H1 (cell line): ENCODE measurements around the gene SCIMP. TPM values are rescaled to one million over a fixed set of nuclear protein-coding genes. Genes with fewer than 3 reads are reported as not detected.

ENCODE experiments used
- CTCF ChIA-PET: fragments of 300-600 bp; sonication (Branson Sonifier 250); formaldehyde crosslinking; loops from one replicate; lab custom pipeline; 2021; ENCODE audit not compliant: partially characterized antibody; lab: Charles Lee
- POLR2A ChIA-PET: fragments of 300-600 bp; sonication (Branson Sonifier 250); formaldehyde crosslinking; loops from one replicate; lab custom pipeline; 2021; ENCODE audit warnings: inconsistent platforms; ENCODE audit not compliant: partially characterized antibody; lab: Charles Lee
- DNase-seq, 2 experiments: peaks; one replicate each; pipeline versions ENCODE4 v3.0.0 to v3.0.0-alpha.2; 2010 to 2022; ENCODE audit warnings: low spot score in 2 of 2, low read depth in 1 of 2, mixed read lengths in 1 of 2
- FAIRE-seq: peaks from 2 replicates; lab custom pipeline; 2011; peaks lifted over from hg19 to GRCh38; lab: Jason Lieb, UNC
- H2AFZ ChIP-seq: 2 replicates; pipeline ENCODE4 v1.8.1; 2012; ENCODE audit warnings: low read length, inconsistent platforms
- H2AK5ac ChIP-seq: 2 replicates; pipeline ENCODE4 v1.6.1; 2013; ENCODE audit warnings: low read depth, low read length
- H2BK120ac ChIP-seq: replicated peaks from 2 replicates; pipeline ENCODE3; 2013; ENCODE audit warnings: low read depth, low read length, inconsistent platforms
- H2BK12ac ChIP-seq: 2 replicates; pipeline ENCODE4 v1.6.1; 2013; ENCODE audit warnings: low read depth, low read length
- H2BK15ac ChIP-seq: 2 replicates; pipeline ENCODE4 v1.6.1; 2013; ENCODE audit warnings: low read length
- H2BK20ac ChIP-seq: 2 replicates; pipeline ENCODE4 v1.6.1; 2013; ENCODE audit warnings: low read length
- H2BK5ac ChIP-seq: 2 replicates; pipeline ENCODE4 v1.6.1; 2013; ENCODE audit warnings: low read depth, low read length
- H3K14ac ChIP-seq: 2 replicates; pipeline ENCODE4 v1.6.1; 2013; ENCODE audit warnings: inconsistent platforms; ENCODE audit not compliant: insufficient read length
- H3K18ac ChIP-seq: 2 replicates; pipeline ENCODE4 v1.6.1; 2013; ENCODE audit warnings: low read length; ENCODE audit errors: extremely low read depth
- H3K23ac ChIP-seq: 2 replicates; pipeline ENCODE4 v1.6.1; 2013; ENCODE audit warnings: inconsistent platforms; ENCODE audit not compliant: insufficient read length
- H3K23me2 ChIP-seq: 2 replicates; pipeline ENCODE4 v1.6.1; 2013; ENCODE audit warnings: low read depth, low read length
- H3K27ac ChIP-seq: 2 replicates; pipeline ENCODE4 v1.6.1; 2011; ENCODE audit warnings: low read depth, low read length, inconsistent platforms
- H3K27me3 ChIP-seq, 4 experiments: replicated peaks in 1 of 4; 1 replicate in 1 of 4; 2 replicates in 3 of 4; pipeline versions ENCODE4 v1.6.1 to v1.8.1; 2011 to 2013; ENCODE audit warnings: low read length in 3 of 4, mild to moderate bottlenecking in 3 of 4, inconsistent platforms in 2 of 4, mixed read lengths in 2 of 4, moderate library complexity in 1 of 4; ENCODE audit not compliant: control insufficient read depth in 3 of 4, insufficient read depth in 3 of 4; ENCODE audit errors: extremely low read depth in 1 of 4
- H3K36me3 ChIP-seq, 4 experiments: 2 replicates each; pipeline versions ENCODE4 v1.6.1 to v1.8.1; 2011 to 2013; ENCODE audit warnings: mild to moderate bottlenecking in 4 of 4, low read length in 3 of 4, moderate library complexity in 2 of 4, control low read depth in 1 of 4, inconsistent platforms in 1 of 4; ENCODE audit not compliant: insufficient read depth in 4 of 4, control insufficient read depth in 2 of 4
- H3K4ac ChIP-seq: replicated peaks from 2 replicates; pipeline ENCODE3; 2013; ENCODE audit warnings: low read length, low read depth, mixed read lengths, inconsistent platforms; ENCODE audit not compliant: insufficient read length
- H3K4me1 ChIP-seq, 4 experiments: replicated peaks in 1 of 4; 1 replicate in 1 of 4; 2 replicates in 3 of 4; pipeline versions ENCODE4 v1.6.1 to v1.8.1; 2011 to 2013; ENCODE audit warnings: low read length in 3 of 4, inconsistent platforms in 2 of 4, mixed read lengths in 1 of 4; ENCODE audit not compliant: insufficient read depth in 4 of 4, control insufficient read depth in 3 of 4
- H3K4me2 ChIP-seq, 2 experiments: 2 replicates each; pipeline versions ENCODE4 v1.6.1 to v1.8.1; 2011 to 2013; ENCODE audit warnings: low read depth in 2 of 2, low read length in 2 of 2, control low read depth in 1 of 2, inconsistent platforms in 1 of 2, mild to moderate bottlenecking in 1 of 2; ENCODE audit not compliant: insufficient read depth in 1 of 2
- H3K4me3 ChIP-seq, 4 experiments: fragments of 200-600, 300-600 bp in 1 of 4; sonication (generic), shearing (Covaris generic), sonication (Bioruptor Twin) in 1 of 4; 2 replicates each; pipeline versions ENCODE4 v1.5.1 to v1.8.1; 2011 to 2016; ENCODE audit warnings: low read length in 4 of 4, low read depth in 3 of 4, control low read depth in 2 of 4, inconsistent platforms in 2 of 4, mild to moderate bottlenecking in 2 of 4, mixed read lengths in 1 of 4, moderate library complexity in 1 of 4; ENCODE audit not compliant: insufficient read depth in 2 of 4; ENCODE audit errors: extremely low read depth in 1 of 4
- H3K56ac ChIP-seq: replicated peaks from 2 replicates; pipeline ENCODE3; 2013; ENCODE audit warnings: low read depth, mild to moderate bottlenecking, mixed read lengths, low read length, inconsistent platforms; ENCODE audit not compliant: insufficient read length
- H3K79me1 ChIP-seq: 2 replicates; pipeline ENCODE4 v1.6.1; 2013; ENCODE audit warnings: low read depth, low read length, control low read depth
- H3K79me2 ChIP-seq, 2 experiments: 2 replicates each; pipeline versions ENCODE4 v1.6.1 to v1.8.1; 2012 to 2013; ENCODE audit warnings: low read length in 2 of 2, mild to moderate bottlenecking in 2 of 2, inconsistent platforms in 1 of 2; ENCODE audit not compliant: insufficient read depth in 2 of 2, control insufficient read depth in 1 of 2
- H3K9ac ChIP-seq, 4 experiments: replicated peaks in 1 of 4; 1 replicate in 1 of 4; 2 replicates in 3 of 4; pipeline versions ENCODE4 v1.6.1 to v1.8.1; 2011 to 2013; ENCODE audit warnings: low read depth in 3 of 4, low read length in 3 of 4, control low read depth in 2 of 4, mild to moderate bottlenecking in 2 of 4, moderate library complexity in 2 of 4, inconsistent platforms in 1 of 4; ENCODE audit errors: extremely low read depth in 1 of 4
- H3K9me3 ChIP-seq, 2 experiments: 2 replicates each; pipeline versions ENCODE4 v1.6.1 to v1.8.1; 2012 to 2013; ENCODE audit warnings: mild to moderate bottlenecking in 2 of 2, moderate library complexity in 2 of 2, control low read depth in 1 of 2, inconsistent platforms in 1 of 2, low read depth in 1 of 2, low read length in 1 of 2, mixed read lengths in 1 of 2; ENCODE audit not compliant: insufficient read depth in 2 of 2
- H4K20me1 ChIP-seq, 2 experiments: replicated peaks in 1 of 2; 2 replicates each; pipeline versions ENCODE3 to v1.8.1; 2011 to 2013; ENCODE audit warnings: inconsistent platforms in 2 of 2, low read length in 2 of 2, mild to moderate bottlenecking in 1 of 2; ENCODE audit not compliant: insufficient read depth in 2 of 2, control insufficient read depth in 1 of 2
- H4K5ac ChIP-seq: 2 replicates; pipeline ENCODE4 v1.6.1; 2013; ENCODE audit warnings: low read length, low read depth, mixed read lengths, inconsistent platforms; ENCODE audit not compliant: insufficient read length
- H4K8ac ChIP-seq: 2 replicates; pipeline ENCODE4 v1.8.0; 2013; ENCODE audit warnings: mild to moderate bottlenecking, moderate library complexity, low read length, inconsistent platforms; ENCODE audit not compliant: insufficient read depth; ENCODE audit errors: extremely low read depth
- H4K91ac ChIP-seq: replicated peaks from 2 replicates; pipeline ENCODE3; 2013; ENCODE audit warnings: low read length, mixed read lengths, inconsistent platforms; ENCODE audit not compliant: insufficient read length
- CHD1 ChIP-seq: IDR thresholded peaks from 2 replicates; pipeline ENCODE4 v1.6.1; 2012; ENCODE audit warnings: low read depth, low read length, improper control_type of control experiment
- POU5F1 ChIP-seq: IDR thresholded peaks from 2 replicates; pipeline ENCODE4 v1.6.1; 2011; ENCODE audit warnings: low read depth, mild to moderate bottlenecking, low read length, moderate library complexity
- WGBS, 2 experiments: shearing (Covaris generic) in 1 of 2; methylation state at CpG; one replicate each; pipeline versions ENCODE4 v1.1.6 to v1.1.7; 2013 to 2015; ENCODE audit warnings: low lambda C conversion rate in 2 of 2, mixed read lengths in 2 of 2, inconsistent platforms in 1 of 2, low coverage in 1 of 2, missing lambda C conversion rate in 1 of 2; ENCODE audit not compliant: insufficient replicate concordance in 2 of 2, insufficient coverage in 1 of 2, insufficient read length in 1 of 2; ENCODE audit errors: extremely low coverage in 1 of 2, missing lambda C conversion rate in 1 of 2; 5-methylcytosine and 5-hydroxymethylcytosine counted together
- polyA plus RNA-seq, 7 experiments: library from polyadenylated mRNA; depleted of rRNA in 3 of 7; stranded (reverse) in 5 of 7; unstranded in 2 of 7; fragments of >200 nt in 5 of 7; fragments of 200-250 nt in 2 of 7; gene quantifications; 1 replicate in 5 of 7; 2 replicates in 1 of 7; 4 replicates in 1 of 7; pipeline versions ENCODE4 v1.2.1 to v1.2.3, GENCODE V29; 2011 to 2013; ENCODE audit warnings: missing spikeins in 2 of 7, mixed read lengths in 2 of 7
- total RNA-seq: library from RNA; stranded (reverse); fragmentation: NEBNext Ultra II Directional; extraction: Animal tissue kit (Norgen Biotek cat#: 25700); gene quantifications from 2 replicates; pipeline ENCODE4 v1.2.1, GENCODE V29; 2021

Gene SCIMP
- total and polyA plus RNA-seq, 2 of the 8 experiments (the other 6 are each of a cell fraction or from before 2014, with no cell fraction given): not detected

- POLR2A ChIA-PET: interaction anchor here (1.3 kb wide), 1 partner anchor 15 kb away, joined by 3 read pairs; no protein-coding TSS in a partner anchor
- H3K56ac ChIP-seq: no peak overlapping the region
- H3K4me1 ChIP-seq: no peaks in the 10 kb centered on the region
These were observed 33.6 kb downstream of the SCIMP start for GRCh38 chr17:5201011-5201410.

More at GRCh38 chr17:5201011-5201410, 33.6 kb downstream of the SCIMP start:
- H2BK12ac ChIP-seq: no peak overlapping the region
- H3K4ac ChIP-seq: no peak overlapping the region
- no peak overlapping the region for H4K5ac ChIP-seq
- H3K9me3 ChIP-seq: no peaks in the 10 kb centered on the region
- no peaks in the 10 kb centered on the region for H3K79me1 ChIP-seq
- H4K8ac ChIP-seq: no peak overlapping the region
- H4K91ac ChIP-seq: no peak overlapping the region
- no peak overlapping the region for H2BK15ac ChIP-seq
- no peak overlapping the region for H3K27ac ChIP-seq
- H3K14ac ChIP-seq: no peak overlapping the region
- WGBS, 2 experiments: 91% methylated on average over 8 of the region's 8 CpGs; no CpG with 5 or more reads in 1 of the 2 experiments
- H3K23ac ChIP-seq: no peak overlapping the region
- no peak overlapping the region for H2AFZ ChIP-seq
- no peak overlapping the region for H3K9ac ChIP-seq
- H2AK5ac ChIP-seq: no peak overlapping the region
- no peaks in the 10 kb centered on the region for H3K23me2 ChIP-seq
- no peaks in the 10 kb centered on the region for H3K27me3 ChIP-seq
- FAIRE-seq (no peak), DNase-seq (no peak)
- H3K36me3 ChIP-seq: no peaks in the 10 kb centered on the region
- H3K79me2 ChIP-seq: no peaks in the 10 kb centered on the region
- no peak overlapping the region for H2BK20ac ChIP-seq
- H3K4me3 ChIP-seq: no peak overlapping the region
- CTCF ChIA-PET: interaction anchor here (0.6 to 1.2 kb wide), 2 partner anchors 12 to 129 kb away, joined by 3 read pairs; no protein-coding TSS in a partner anchor
- no peaks in the 10 kb centered on the region for H4K20me1 ChIP-seq
- H3K4me2 ChIP-seq: no peak overlapping the region
- TF ChIP-seq CHD1 (no peak), POU5F1 (no peak)
- no peak overlapping the region for H3K18ac ChIP-seq
- H2BK120ac ChIP-seq: no peak overlapping the region
- no peak overlapping the region for H2BK5ac ChIP-seq
